Measurements from ENCODE around the gene LEF1.

DNA sequence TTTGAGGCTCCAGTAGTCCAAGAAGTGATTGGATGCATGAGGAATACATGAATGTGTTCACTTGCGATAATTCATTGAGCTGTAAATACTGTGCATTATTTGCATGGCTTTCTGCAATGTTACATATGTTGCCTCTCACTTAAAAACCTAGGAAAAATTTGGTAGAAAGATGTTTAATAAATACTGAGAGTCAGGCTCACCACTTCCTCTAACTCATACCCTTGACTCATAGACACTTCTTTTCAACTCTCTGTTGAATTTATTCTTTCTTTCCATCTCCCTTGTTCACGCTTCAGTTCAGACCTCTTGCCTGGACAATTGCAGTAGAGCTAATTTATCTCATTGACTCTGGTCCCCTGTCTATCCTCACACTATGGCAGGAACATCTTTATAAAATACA is 35.8 kb upstream of the LEF1 start:
- TF ChIP-seq, protein P1, sequence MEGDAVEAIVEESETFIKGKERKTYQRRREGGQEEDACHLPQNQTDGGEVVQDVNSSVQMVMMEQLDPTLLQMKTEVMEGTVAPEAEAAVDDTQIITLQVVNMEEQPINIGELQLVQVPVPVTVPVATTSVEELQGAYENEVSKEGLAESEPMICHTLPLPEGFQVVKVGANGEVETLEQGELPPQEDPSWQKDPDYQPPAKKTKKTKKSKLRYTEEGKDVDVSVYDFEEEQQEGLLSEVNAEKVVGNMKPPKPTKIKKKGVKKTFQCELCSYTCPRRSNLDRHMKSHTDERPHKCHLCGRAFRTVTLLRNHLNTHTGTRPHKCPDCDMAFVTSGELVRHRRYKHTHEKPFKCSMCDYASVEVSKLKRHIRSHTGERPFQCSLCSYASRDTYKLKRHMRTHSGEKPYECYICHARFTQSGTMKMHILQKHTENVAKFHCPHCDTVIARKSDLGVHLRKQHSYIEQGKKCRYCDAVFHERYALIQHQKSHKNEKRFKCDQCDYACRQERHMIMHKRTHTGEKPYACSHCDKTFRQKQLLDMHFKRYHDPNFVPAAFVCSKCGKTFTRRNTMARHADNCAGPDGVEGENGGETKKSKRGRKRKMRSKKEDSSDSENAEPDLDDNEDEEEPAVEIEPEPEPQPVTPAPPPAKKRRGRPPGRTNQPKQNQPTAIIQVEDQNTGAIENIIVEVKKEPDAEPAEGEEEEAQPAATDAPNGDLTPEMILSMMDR (IDR thresholded peaks at IDR 0.05): no peak
- no peak for TF ChIP-seq POLR2A (IDR thresholded peaks at IDR 0.05)

All from prostate gland (tissue), 2 donors.